GM23248 (cell line): ENCODE data around the gene RNF14.

Source experiments
- EZH2 ChIP-seq: fragments of 200-600 bp; sonication (generic); IDR thresholded peaks from 2 replicates; pipeline ENCODE4 v1.6.1; 2018; ENCODE audit warnings: antibody characterized with exemption, mild to moderate bottlenecking; ENCODE audit not compliant: insufficient read depth, poor library complexity, severe bottlenecking
- EZH2phosphoT487 ChIP-seq: fragments of 200-600 bp; sonication (generic); IDR thresholded peaks from 2 replicates; pipeline ENCODE4 v1.6.1; 2018; ENCODE audit warnings: antibody characterized with exemption, moderate library complexity, mild to moderate bottlenecking, low read depth; ENCODE audit not compliant: insufficient read depth

GRCh38 chr5:142015781-142016533 is 47.1 kb downstream of the RNF14 start:
- TF ChIP-seq EZH2 (no peak), EZH2phosphoT487 (no peak)
